Spinal cord (tissue), 10 donors: ENCODE measurements around the gene SCYGR7. TPM values are rescaled to one million over a fixed set of nuclear protein-coding genes. Genes with fewer than 3 reads are reported as not detected.

ENCODE experiments used
- DNase-seq, 6 donors: peaks; one replicate each; pipeline versions ENCODE4 v3.0.0 to v3.0.0-alpha.2; 2013 to 2015; ENCODE audit warnings: low spot score in 6 of 6, low read depth in 4 of 6
- H3K27ac ChIP-seq: one replicate; pipeline ENCODE4 v1.5.1; 2013; ENCODE audit warnings: low read depth, low read length, control low read depth
- H3K27me3 ChIP-seq: one replicate; pipeline ENCODE4 v1.6.1; 2013; ENCODE audit warnings: low read length; ENCODE audit not compliant: control insufficient read depth, insufficient read depth
- H3K36me3 ChIP-seq: one replicate; pipeline ENCODE4 v1.6.1; 2013; ENCODE audit warnings: low read length; ENCODE audit not compliant: control insufficient read depth, insufficient read depth
- H3K4me1 ChIP-seq: one replicate; pipeline ENCODE4 v1.6.1; 2013; ENCODE audit warnings: low read length; ENCODE audit not compliant: control insufficient read depth, insufficient read depth
- H3K4me3 ChIP-seq: one replicate; pipeline ENCODE4 v1.5.1; 2013; ENCODE audit warnings: low read depth, low read length, control low read depth
- H3K9me3 ChIP-seq: one replicate; pipeline ENCODE4 v1.6.1; 2013; ENCODE audit warnings: low read length; ENCODE audit not compliant: control insufficient read depth, insufficient read depth
- WGBS: methylation state at CpG from one replicate; pipeline ENCODE4 v1.1.5; 2013; ENCODE audit warnings: missing lambda C conversion rate; ENCODE audit not compliant: insufficient coverage; 5-methylcytosine and 5-hydroxymethylcytosine counted together
- polyA plus RNA-seq, 2 donors: library from polyadenylated mRNA; unstranded; fragments of 120-200 nt; gene quantifications; one replicate each; pipeline ENCODE4 v1.2.1, GENCODE V29; 2013; ENCODE audit not compliant: insufficient read length in 2 of 2
- small RNA-seq: library from RNA; depleted of rRNA; stranded (forward); fragments of <200 nt; gene quantifications from one replicate; pipeline ENCODE3, GENCODE V24; 2014; ENCODE audit warnings: low replicate concordance
- total RNA-seq, 2 donors: library from RNA; depleted of rRNA in 1 of 2; stranded (reverse); fragments of 120-200 nt in 1 of 2; fragments of >200 nt in 1 of 2; gene quantifications; one replicate each; pipeline versions ENCODE4 v1.2.3 to v1.2.4, GENCODE V29; 2013 to 2014
- donor health status: healthy.

The SCYGR7 gene
- total and polyA plus RNA-seq, 4 donors, result not detected

- Histone ChIP-seq H3K36me3 (peaks cover under 1% of the 10 kb centered on the region), H3K27me3 (no peaks in the 10 kb centered on the region), H3K4me1 (no peaks in the 10 kb centered on the region), H3K9me3 (no peaks in the 10 kb centered on the region), H3K4me3 (no peak overlapping the region), H3K27ac (no peak overlapping the region)
- no CpG with 5 or more reads among the region's 2 CpGs for WGBS
- no peak for DNase-seq
Observed at GRCh38 chr2:227772932-227773331, 44.8 kb downstream of the SCYGR7 start.

GRCh38 chr2:227774011-227774624 is 46.0 kb downstream of the SCYGR7 start:
- H3K36me3 ChIP-seq, result no peaks in the 10 kb centered on the region
- no peaks in the 10 kb centered on the region for H3K4me1 ChIP-seq
- no peaks in the 10 kb centered on the region for H3K9me3 ChIP-seq
- H3K27ac ChIP-seq, result no peak overlapping the region
- no peak for DNase-seq
- H3K4me3 ChIP-seq, result no peak overlapping the region
- no peaks in the 10 kb centered on the region for H3K27me3 ChIP-seq
- 62% methylated on average over 9 of the region's 15 CpGs for WGBS

- WGBS, result 67% methylated on average over 1 of the region's 6 CpGs
- Histone ChIP-seq H3K9me3 (no peaks in the 10 kb centered on the region), H3K27me3 (no peaks in the 10 kb centered on the region), H3K36me3 (no peaks in the 10 kb centered on the region), H3K4me3 (no peak overlapping the region), H3K4me1 (no peaks in the 10 kb centered on the region), H3K27ac (no peak overlapping the region)
- DNase-seq, result no peak
Observed at GRCh38 chr2:227774895-227775842, 47.0 kb downstream of the SCYGR7 start.

Small RNA genes within 50 kb of the gene (small RNA-seq; reads per million reads assigned to genes)
- gene RNA5SP121 (not detected), gene SNRPGP8 (not detected)

Other genes with a start within 250 kb of the SCYGR7 start
- not detected for gene SCYGR2, start 129.4 kb upstream of the SCYGR7 start, total RNA-seq
- gene SCYGR2, start 129.4 kb upstream of the SCYGR7 start, polyA plus RNA-seq, result not detected
- not detected for gene SCYGR3, start 113.5 kb upstream of the SCYGR7 start, total RNA-seq
- gene SCYGR3, start 113.5 kb upstream of the SCYGR7 start, polyA plus RNA-seq, result not detected
- gene SCYGR4, start 110.8 kb upstream of the SCYGR7 start, total RNA-seq, result not detected
- under 1 TPM; 0.51 to 0.57 TPM for gene SCYGR4, start 110.8 kb upstream of the SCYGR7 start, polyA plus RNA-seq
- gene SCYGR5, start 61.5 kb upstream of the SCYGR7 start, total RNA-seq, result not detected
- gene SCYGR5, start 61.5 kb upstream of the SCYGR7 start, polyA plus RNA-seq, result not detected
- gene SLC19A3, start 10.3 kb upstream of the SCYGR7 start, total RNA-seq, result 1 to 10 TPM; 2.8 to 5.3 TPM
- gene SLC19A3, start 10.3 kb upstream of the SCYGR7 start, polyA plus RNA-seq, result 1 to 10 TPM; 4.2 to 6.1 TPM
- not detected for gene SCYGR6, start 3.6 kb upstream of the SCYGR7 start, total RNA-seq
- not detected for gene SCYGR6, start 3.6 kb upstream of the SCYGR7 start, polyA plus RNA-seq
- gene SCYGR8, start 17.6 kb downstream of the SCYGR7 start, total RNA-seq, result not detected
- not detected for gene SCYGR8, start 17.6 kb downstream of the SCYGR7 start, polyA plus RNA-seq
- not detected for gene CCL20, start 85.5 kb downstream of the SCYGR7 start, total RNA-seq
- gene CCL20, start 85.5 kb downstream of the SCYGR7 start, polyA plus RNA-seq, result under 1 TPM; 0.49 to 0.50 TPM
- gene DAW1, start 143.3 kb downstream of the SCYGR7 start, total RNA-seq, result 10 to 100 TPM in 1 of 2 donors, 1 to 10 TPM in 1; 5.0 to 16.6 TPM
- gene DAW1, start 143.3 kb downstream of the SCYGR7 start, polyA plus RNA-seq, result 10 to 100 TPM in 1 of 2 donors, 1 to 10 TPM in 1; 8.7 to 10.7 TPM